ACHN (cell line): ENCODE measurements around the gene TIGD7.
A peak's percentile ranks its signal among the peaks of the same experiment; 100 is the strongest.

Experiments used
- DNase-seq: peaks from one replicate; pipeline ENCODE4 v3.0.0-alpha.2; 2015
- in situ Hi-C: cut with HindIII; loops from 2 replicates; pipeline ENCODE4 v1.10.0; 2017; ENCODE audit warnings: low sequenced_read_pairs, low pct_ligation_motif_present, low pct_unique_long_range_greater_than_20kb

Gene TIGD7, protein sequence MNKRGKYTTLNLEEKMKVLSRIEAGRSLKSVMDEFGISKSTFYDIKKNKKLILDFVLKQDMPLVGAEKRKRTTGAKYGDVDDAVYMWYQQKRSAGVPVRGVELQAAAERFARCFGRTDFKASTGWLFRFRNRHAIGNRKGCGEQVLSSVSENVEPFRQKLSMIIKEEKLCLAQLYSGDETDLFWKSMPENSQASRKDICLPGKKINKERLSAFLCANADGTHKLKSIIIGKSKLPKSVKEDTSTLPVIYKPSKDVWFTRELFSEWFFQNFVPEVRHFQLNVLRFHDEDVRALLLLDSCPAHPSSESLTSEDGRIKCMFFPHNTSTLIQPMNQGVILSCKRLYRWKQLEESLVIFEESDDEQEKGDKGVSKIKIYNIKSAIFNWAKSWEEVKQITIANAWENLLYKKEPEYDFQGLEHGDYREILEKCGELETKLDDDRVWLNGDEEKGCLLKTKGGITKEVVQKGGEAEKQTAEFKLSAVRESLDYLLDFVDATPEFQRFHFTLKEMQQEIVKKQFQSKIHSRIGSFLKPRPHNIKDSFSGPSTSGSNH

GRCh38 chr16:3305109-3306068 is at the start of gene TIGD7, which contains the start of gene ZNF75A:
Gene TIGD7, minus strand, starts transcription at chr16:3305430. Its CDS starts 4,816 bp downstream, at chr16:3300614.
Gene ZNF75A, plus strand, starts transcription at chr16:3305497. Its CDS starts 2,932 bp downstream, at chr16:3308429.
- DNase-seq = peak; percentile 92
- in situ Hi-C loops = no loop called here

DNA sequence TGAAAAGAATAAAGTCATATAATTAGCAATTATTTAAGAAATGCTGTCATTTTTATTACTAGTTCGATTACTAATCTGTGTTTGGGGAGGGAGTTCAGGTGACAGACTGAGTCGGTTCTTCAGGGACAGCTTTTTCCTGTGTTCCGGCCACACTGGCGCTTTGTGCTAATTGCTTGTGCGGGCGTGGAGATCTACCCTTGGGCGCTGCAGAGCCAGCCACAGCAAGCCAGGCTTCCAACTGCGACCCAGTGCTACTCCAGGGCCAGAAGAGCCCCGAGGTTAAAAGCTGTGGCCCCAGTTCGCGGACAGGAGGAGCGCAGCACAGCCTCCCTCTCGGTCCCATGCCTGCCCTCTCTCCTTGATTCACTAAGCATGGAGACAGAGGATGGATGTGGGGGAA is 43.9 kb upstream of the TIGD7 start:
- in situ Hi-C loops = no loop called here

DNA sequence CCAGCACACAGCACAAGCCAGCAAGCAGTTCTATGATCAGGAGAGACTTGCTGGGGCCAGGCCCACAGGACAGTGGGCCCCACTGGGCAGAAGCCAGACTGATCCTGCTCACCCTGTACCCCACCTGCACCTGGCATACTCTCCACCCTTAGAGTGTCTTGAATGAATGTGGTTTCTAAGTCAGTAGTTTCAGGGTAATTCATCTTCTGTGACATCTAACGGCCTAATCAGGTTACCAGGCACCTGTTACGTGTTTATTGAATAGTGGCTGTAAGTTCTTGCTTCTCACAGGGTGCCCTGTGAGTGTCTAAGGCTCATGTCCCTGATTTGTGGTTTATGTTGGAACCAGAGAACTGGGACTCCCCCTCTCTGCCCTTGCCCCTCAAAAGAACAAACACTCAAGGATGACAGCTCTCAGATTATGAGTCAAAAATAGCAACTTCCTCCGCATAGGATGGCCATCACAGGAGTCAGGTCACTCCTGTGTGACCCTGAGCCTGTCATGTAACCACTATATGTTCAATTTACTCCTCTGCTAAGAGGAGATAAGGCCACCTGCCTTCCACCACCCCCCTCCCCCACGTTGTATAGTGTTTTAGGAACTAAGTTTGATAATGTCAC is 43.4 kb upstream of the TIGD7 start:
- DNase-seq = no peak
- in situ Hi-C loops = no loop called here

More for the DNA sequence above, 43.9 kb upstream of the TIGD7 start:
- no peak for DNase-seq

DNA sequence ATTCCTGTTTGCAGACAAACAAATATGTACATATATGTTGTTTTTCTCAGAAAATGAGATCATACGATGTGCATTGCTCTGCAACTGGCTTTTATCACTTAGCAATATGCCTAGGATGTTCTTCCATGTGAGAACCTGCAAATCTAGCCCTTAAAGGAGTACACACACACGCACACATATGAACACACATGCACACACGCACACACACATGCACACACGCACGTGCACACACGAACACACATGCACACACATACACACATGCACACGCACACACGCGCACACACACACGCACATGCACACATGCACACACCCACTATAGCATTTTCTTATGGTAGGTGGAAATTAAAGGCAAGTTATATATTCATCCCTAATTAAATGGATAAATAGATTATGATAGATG is 42.4 kb upstream of the TIGD7 start:
- in situ Hi-C loops = no loop called here
- no peak for DNase-seq

GRCh38 chr16:3346041-3346440 is 40.8 kb upstream of the TIGD7 start:
- in situ Hi-C loops = no loop called here
- DNase-seq = no peak

DNA sequence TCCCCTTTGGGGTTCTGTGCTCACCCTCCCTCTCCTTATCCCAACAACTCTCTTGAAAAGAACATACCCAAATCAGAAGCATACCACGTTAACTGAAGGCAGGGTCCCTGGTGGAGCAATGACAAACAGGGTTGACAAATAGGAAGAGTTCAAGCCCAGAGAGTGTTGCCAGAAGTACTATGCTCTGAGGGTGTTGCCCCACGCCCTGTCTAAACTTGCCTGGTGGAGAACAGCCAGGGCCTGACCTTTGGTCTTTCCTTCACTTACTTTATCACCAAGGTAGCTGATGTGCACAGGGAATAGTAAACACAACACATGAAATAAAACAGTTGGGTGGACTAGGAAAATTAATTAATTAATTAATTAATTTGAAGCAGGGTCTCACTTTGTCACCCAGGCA is 23.4 kb upstream of the TIGD7 start:
- DNase-seq = no peak

GRCh38 chr16:3328104-3328503 is 22.9 kb upstream of the TIGD7 start:
- in situ Hi-C loops = no loop called here
- no peak for DNase-seq

More for the DNA sequence above, 23.4 kb upstream of the TIGD7 start:
- in situ Hi-C loops = no loop called here

DNA sequence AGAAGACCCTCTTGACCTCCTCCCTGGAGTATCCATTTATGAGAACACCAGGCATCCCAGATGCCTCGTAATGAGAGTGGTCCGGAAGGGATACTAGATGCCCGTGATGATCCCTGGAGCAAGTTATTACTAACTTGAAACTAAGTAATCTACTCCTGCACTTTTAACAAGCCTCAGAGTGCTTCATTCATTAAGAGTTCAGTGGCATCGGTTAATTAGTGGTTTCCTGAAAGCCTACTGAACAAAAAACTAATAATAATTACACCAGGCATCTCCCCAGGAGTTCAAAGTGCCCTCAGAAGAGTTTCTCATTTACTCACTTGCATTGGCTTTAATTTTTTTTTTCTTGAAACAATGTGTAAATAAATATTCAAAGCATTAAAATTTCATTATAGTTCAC is 22.3 kb upstream of the TIGD7 start:
- in situ Hi-C loops = no loop called here

DNA sequence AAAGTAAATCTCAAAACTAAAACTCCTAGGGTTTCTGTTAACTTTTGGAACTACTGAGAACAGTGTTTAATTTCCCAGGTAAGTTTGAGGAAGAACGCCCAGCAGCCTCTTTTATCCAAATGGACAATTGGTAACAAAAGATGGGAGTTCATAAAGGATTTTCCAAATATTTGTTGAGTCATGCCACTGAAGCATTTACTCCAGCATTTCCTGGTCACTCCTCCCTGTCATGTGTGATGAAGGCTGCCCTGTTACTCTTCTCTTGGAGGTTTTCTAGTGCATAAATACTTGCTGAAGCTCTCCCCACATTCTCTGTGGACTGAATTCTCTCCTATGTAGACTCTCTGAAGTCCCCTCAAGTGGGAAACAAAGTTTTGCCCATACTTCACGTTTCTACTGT is 16.6 kb upstream of the TIGD7 start:
- in situ Hi-C loops = no loop called here
- no peak for DNase-seq

More for the DNA sequence above, 22.3 kb upstream of the TIGD7 start:
- DNase-seq = no peak

- in situ Hi-C loops = no loop called here
- DNase-seq = peak; percentile 28
These were observed 12.2 kb upstream of the TIGD7 start for GRCh38 chr16:3317315-3317999.

DNA sequence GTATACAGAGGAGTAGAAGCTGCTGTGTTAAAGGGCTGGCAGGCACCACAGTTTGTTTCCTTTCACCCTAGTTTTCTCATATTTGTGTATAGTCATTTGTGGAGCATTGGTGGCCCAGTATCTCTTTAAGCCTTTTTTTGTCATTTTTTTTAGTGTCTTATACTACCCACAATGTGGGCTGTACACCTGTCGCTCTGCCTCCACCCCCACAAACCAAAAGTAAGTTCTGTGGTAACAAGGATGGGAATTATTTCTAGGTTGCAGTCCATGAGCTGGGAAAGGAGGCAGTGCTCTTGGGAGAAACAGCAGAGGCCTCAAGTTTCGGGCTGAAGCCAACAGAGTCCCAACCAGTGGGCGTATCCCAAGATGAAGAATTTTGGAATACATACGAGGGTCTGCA is 6.3 kb upstream of the TIGD7 start:
- in situ Hi-C loops = no loop called here
- no peak for DNase-seq

GRCh38 chr16:3306078-3306477 is 848 bp upstream of the TIGD7 start:
- in situ Hi-C loops = no loop called here
- DNase-seq = no peak

- in situ Hi-C loops = no loop called here
These were observed 860 bp downstream of the TIGD7 start for GRCh38 chr16:3304370-3304769.

DNA sequence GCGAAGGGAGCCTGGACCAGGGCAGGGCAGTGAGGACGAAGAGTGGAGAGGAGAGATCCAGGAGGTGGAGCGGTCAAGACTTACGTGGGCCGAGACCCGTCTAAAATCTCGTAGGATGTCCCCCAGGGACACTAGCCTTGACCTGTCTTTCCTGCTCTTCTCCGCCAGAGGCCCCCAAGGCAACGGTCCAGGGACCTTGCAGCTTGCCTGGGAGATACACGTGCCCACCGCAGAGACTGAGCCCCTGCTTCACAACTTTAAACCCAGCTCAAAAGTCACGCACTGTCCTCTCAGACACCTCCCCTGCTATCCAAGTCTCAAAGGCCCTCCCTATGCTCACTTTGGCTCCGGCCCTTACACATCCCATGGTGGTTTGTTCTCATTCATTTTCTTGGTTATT is 9.4 kb downstream of the TIGD7 start:
- in situ Hi-C loops = no loop called here
- no peak for DNase-seq

More at GRCh38 chr16:3304370-3304769, 860 bp downstream of the TIGD7 start:
- no peak for DNase-seq

DNA sequence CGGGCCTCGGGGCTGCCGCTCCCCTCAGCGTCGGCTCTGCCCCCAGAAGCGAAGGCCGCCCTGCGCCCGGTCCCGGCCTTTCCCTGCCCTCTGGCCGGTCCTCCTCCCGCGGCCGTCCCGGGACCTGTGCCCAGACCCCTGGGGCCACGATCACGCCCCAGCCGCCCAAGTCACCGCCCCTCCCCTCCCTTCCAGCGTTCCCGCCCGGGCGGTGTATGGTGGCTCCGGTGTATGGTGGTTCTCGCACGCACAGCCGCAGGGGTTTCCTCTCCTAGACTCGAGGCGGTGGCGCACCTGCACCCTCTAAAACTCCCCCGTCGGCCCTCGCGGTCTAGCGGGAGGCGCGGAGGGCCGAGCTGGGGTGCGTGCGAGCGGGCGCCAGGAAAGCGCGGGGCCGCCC is 10.0 kb downstream of the TIGD7 start:
- in situ Hi-C loops = no loop called here
- no peak for DNase-seq

DNA sequence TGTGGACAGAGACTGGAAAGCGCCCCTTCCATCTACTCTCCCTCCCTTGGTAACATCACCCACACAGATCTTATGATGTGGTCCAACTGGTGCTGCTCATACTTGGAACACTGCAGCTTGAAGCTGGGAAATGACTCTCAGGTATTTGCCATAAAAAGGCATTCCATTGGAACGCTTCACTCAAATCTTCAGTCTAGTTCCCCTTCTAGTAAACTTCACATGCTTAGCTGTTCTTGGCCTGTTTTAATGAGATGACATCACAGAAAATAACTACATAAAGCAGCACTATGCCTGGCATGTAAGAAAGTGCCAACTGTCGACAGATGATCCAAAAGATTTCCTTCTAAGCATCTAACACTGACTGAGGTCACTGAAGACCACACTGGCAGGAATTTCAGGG is 12.6 kb downstream of the TIGD7 start:
- no peak for DNase-seq
- in situ Hi-C loops = no loop called here

GRCh38 chr16:3289998-3290673 is 15.1 kb downstream of the TIGD7 start:
- DNase-seq = no peak
- in situ Hi-C loops = no loop called here

DNA sequence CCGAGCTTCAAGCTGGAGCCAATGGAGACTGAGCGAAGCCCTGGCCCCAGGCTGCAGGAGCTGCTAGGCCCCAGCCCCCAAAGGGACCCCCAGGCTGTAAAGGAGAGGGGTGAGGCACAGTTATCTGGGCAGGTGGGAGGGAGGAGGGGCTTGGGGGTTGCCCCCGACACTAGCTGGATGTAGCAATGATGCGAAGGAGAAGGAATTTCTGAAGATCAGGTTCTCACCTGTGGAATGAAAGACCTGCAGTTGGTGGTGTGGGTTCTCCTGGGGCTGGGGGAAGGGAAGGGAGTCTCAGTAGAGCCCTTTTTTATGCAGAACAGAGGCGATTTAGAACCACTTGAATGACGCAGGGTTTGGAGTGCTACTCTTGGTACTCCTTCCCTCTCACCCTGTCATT is 20.1 kb downstream of the TIGD7 start:
- in situ Hi-C loops = no loop called here
- no peak for DNase-seq
